Neural crest cell (in vitro differentiated cells): ENCODE measurements around the gene VGLL3. TPM values are rescaled to one million over a fixed set of nuclear protein-coding genes. Genes with fewer than 3 reads are reported as not detected.

Source experiments
- DNase-seq: peaks from one replicate; pipeline ENCODE4 v3.0.0; 2021; ENCODE audit warnings: low read depth, mixed read lengths, low spot score
- H3K27ac Mint-ChIP-seq: one replicate; pipeline ENCODE4 v1.8.0; 2021; ENCODE audit warnings: mild to moderate bottlenecking, mixed read lengths; ENCODE audit not compliant: unreplicated experiment
- H3K27me3 Mint-ChIP-seq: 2 replicates; pipeline ENCODE4 v1.8.0; 2021; ENCODE audit warnings: low read depth, mild to moderate bottlenecking, mixed read lengths
- H3K36me3 Mint-ChIP-seq: 2 replicates; pipeline ENCODE4 v1.8.0; 2021; ENCODE audit warnings: low read depth, mild to moderate bottlenecking, mixed read lengths
- H3K4me1 Mint-ChIP-seq: 2 replicates; pipeline ENCODE4 v1.8.0; 2021; ENCODE audit warnings: mixed read lengths
- H3K4me3 Mint-ChIP-seq: one replicate; pipeline ENCODE4 v1.8.0; 2021; ENCODE audit warnings: mild to moderate bottlenecking, mixed read lengths
- H3K9me3 Mint-ChIP-seq: 2 replicates; pipeline ENCODE4 v1.8.0; 2021; ENCODE audit warnings: mixed read lengths
- CTCF ChIP-seq: fragments of 200-600 bp; sonication (generic); conservative IDR thresholded peaks from 2 replicates; pipeline ENCODE4 v1.5.0; 2021; ENCODE audit warnings: antibody characterized with exemption, mild to moderate bottlenecking
- total RNA-seq: library from RNA; stranded (reverse); gene quantifications from 2 replicates; pipeline ENCODE4 v1.2.1, GENCODE V29; 2021

VGLL3 gene
- total RNA-seq, 1 donor from 2014 or later: 3.2 TPM

GRCh38 chr3:86929046-86929445, 61.9 kb downstream of the VGLL3 start:
- Mint-ChIP-seq H3K36me3 (no peaks in the 10 kb centered on the region), H3K27ac (no peak overlapping the region), H3K9me3 (no peaks in the 10 kb centered on the region), H3K4me3 (no peak overlapping the region), H3K4me1 (no peaks in the 10 kb centered on the region), H3K27me3 (no peaks in the 10 kb centered on the region)
- DNase-seq: no peak
- TF ChIP-seq CTCF: no peak

- Mint-ChIP-seq H3K27me3 (no peaks in the 10 kb centered on the region), H3K9me3 (no peaks in the 10 kb centered on the region), H3K27ac (no peak overlapping the region), H3K4me3 (no peak overlapping the region), H3K4me1 (no peaks in the 10 kb centered on the region), H3K36me3 (no peaks in the 10 kb centered on the region)
- TF ChIP-seq CTCF: no peak
- no peak for DNase-seq
Measured at GRCh38 chr3:86923071-86923491, 67.9 kb downstream of the VGLL3 start.

DNA sequence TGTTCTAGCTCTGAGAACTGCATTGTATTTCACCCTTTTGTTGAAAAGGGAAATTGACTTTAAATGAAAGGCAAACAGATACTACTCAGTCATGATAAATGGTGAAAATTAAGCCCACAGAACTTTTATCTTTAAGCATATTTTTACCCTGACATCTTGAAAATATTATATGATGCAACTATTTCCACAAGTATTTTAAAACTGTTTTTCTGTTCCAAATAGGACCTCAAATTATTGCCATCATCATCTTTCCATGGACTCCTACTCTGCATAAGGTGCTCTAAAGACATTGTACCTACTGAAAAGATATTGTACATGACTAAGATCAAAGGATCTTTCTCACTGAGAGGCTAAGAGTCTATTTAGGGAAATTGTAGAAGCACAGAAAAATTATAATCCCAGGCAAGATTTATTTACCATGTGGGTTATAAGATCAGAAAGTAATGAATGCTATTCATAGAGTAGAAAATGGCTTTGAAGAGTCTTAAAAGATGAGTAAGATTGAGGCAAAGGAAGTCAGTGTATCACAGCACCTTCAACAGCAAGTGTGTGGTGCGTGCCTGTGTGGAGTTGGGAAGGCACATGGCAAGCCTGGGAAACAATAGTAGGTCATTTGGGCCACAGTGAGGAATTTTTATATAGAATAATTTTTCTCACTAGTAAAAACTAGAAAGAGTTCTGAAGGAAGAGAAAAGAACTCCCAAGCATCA, 68.8 kb downstream of the VGLL3 start:
- H3K27ac Mint-ChIP-seq: no peak overlapping the region
- no peak for TF ChIP-seq CTCF
- no peaks in the 10 kb centered on the region for H3K27me3 Mint-ChIP-seq
- no peak for DNase-seq
- no peak overlapping the region for H3K4me3 Mint-ChIP-seq
- no peaks in the 10 kb centered on the region for H3K4me1 Mint-ChIP-seq
- no peaks in the 10 kb centered on the region for H3K36me3 Mint-ChIP-seq
- no peaks in the 10 kb centered on the region for H3K9me3 Mint-ChIP-seq

DNA sequence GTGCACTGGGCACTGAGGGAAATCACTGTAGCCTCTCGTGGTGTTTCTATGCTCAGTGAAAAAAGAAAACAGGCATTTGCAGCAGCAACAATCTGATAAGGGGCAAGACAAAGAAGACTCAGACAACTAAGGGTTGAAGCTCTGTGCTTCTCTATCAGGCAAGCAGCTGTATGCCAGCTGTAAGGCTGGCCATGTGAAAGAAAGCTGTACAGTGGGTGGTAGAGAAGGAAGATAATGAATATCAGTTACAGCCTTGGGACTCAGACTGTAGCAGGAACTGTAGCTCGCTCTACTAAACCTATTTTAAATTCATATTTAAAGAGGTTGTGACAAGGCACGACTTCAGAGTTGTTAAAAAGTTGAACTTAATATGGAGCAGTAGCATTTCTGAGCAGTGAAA, 76.3 kb downstream of the VGLL3 start:
- H3K27me3 Mint-ChIP-seq: no peaks in the 10 kb centered on the region
- H3K27ac Mint-ChIP-seq: no peak overlapping the region
- TF ChIP-seq CTCF: no peak
- peaks cover 12% of the 10 kb centered on the region for H3K4me1 Mint-ChIP-seq
- no peaks in the 10 kb centered on the region for H3K36me3 Mint-ChIP-seq
- no peak overlapping the region for H3K4me3 Mint-ChIP-seq
- H3K9me3 Mint-ChIP-seq: no peaks in the 10 kb centered on the region
- no peak for DNase-seq

DNA sequence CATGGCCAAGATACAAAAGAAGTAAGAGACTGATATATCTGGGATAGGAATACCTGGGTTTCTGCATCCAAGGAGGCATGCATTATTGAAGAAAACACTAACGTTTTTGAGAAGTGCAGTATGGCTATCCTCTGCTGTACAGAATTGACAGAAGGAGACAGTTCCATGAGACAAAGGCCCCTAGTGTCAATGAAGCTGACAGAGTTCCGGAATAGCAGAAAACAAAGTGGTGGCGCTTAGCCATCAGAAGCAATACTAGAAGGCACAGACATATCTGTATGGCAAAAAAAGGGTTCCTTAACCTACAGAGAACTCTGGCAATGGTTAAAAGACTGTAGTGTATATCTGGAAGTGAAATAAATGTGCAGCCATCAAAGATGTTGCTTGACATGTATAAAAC, 77.8 kb downstream of the VGLL3 start:
- Mint-ChIP-seq H3K4me3 (no peak overlapping the region), H3K27me3 (no peaks in the 10 kb centered on the region), H3K36me3 (no peaks in the 10 kb centered on the region), H3K27ac (peak overlapping the region; percentile 37), H3K4me1 (peaks cover 12% of the 10 kb centered on the region), H3K9me3 (no peaks in the 10 kb centered on the region)
- no peak for TF ChIP-seq CTCF
- DNase-seq: no peak
